Adrenal gland (tissue), 5 donors: Measurements from ENCODE around the gene MAGEA3.

Experiments
- POLR2A ChIP-seq, 2 donors: fragments of 450-650 bp; IDR thresholded peaks; one replicate each; pipeline ENCODE4 v1.6.1; 2017; ENCODE audit warnings: antibody characterized with exemption in 2 of 2, mild to moderate bottlenecking in 2 of 2, moderate library complexity in 1 of 2
- TF ChIP-seq, protein P1 (sequence below), 6 experiments: fragments of 450-650 bp in 4 of 6; fragments of 200-600 bp in 2 of 6; sonication (generic) in 1 of 6; IDR thresholded peaks; 1 replicate in 5 of 6; 2 replicates in 1 of 6; pipeline versions ENCODE4 v1.5.1 to v1.8.0; 2016 to 2021; ENCODE audit warnings: antibody characterized with exemption in 6 of 6, mild to moderate bottlenecking in 2 of 6, moderate library complexity in 1 of 6
- donor health status: DM: no; HTN: no; CAD: no.

DNA sequence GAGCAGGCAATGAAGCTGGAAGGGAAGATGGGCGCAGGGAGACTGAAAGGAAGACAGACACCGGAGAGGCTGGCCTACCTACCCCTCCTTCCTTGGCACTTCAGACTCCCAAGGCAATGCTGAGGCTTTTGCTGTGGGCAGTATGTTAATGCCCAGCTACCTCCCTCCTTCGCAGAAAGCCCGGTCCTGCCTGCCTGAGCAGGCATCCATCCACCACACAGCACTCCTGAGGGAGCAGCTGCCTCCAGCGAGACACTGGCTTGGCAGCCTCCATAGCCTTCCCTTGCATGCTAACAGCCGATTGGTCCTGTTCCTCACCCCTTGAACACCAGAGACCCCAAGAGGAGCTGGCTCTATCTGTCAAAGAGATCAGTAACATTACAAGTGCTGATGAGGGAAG lies 46.5 kb upstream of the MAGEA3 start:
- TF ChIP-seq, protein P1, sequence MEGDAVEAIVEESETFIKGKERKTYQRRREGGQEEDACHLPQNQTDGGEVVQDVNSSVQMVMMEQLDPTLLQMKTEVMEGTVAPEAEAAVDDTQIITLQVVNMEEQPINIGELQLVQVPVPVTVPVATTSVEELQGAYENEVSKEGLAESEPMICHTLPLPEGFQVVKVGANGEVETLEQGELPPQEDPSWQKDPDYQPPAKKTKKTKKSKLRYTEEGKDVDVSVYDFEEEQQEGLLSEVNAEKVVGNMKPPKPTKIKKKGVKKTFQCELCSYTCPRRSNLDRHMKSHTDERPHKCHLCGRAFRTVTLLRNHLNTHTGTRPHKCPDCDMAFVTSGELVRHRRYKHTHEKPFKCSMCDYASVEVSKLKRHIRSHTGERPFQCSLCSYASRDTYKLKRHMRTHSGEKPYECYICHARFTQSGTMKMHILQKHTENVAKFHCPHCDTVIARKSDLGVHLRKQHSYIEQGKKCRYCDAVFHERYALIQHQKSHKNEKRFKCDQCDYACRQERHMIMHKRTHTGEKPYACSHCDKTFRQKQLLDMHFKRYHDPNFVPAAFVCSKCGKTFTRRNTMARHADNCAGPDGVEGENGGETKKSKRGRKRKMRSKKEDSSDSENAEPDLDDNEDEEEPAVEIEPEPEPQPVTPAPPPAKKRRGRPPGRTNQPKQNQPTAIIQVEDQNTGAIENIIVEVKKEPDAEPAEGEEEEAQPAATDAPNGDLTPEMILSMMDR (IDR thresholded peaks at IDR 0.05), result no peak
- no peak for TF ChIP-seq POLR2A (IDR thresholded peaks at IDR 0.05)
